ENCODE measurements around the gene ASXL1.
A peak's percentile ranks its signal among the peaks of the same experiment; 100 is the strongest.

The ASXL1 gene

DNA sequence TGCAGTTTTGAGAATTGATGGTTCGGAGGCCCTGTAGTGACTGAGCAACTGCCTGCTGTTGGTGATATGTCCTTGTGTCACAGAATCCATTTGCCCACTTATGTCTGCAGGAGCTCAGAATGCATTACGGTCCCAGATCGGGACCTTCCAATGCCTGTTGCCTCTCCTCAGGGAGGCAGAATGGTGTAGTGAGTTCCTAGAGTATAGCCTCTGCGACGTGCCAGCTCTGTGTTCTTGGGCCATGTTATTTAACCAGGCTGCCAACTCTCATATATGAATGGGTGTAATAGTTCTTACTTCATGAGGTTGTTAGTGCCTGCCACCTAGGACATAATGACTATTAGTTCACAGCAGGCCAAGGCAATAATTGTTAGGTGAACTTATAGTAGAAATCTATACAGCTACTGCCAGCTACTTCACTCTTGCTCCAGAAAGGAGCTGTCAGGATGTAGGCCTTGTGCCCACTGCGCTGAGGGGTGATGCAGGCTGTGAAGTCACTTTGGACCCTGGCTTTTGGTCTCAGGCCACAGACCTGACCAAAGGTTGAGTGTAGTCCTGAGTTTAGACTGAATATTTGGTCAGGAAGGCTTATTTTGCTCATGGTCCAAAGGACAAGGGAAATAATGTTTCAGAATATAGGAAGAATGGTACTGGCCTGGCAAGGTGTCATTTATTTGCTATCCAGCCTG lies 82.1 kb downstream of the ASXL1 start:
- no peak for DNase-seq (ENCODE audit: low read depth, low spot score)

DNA sequence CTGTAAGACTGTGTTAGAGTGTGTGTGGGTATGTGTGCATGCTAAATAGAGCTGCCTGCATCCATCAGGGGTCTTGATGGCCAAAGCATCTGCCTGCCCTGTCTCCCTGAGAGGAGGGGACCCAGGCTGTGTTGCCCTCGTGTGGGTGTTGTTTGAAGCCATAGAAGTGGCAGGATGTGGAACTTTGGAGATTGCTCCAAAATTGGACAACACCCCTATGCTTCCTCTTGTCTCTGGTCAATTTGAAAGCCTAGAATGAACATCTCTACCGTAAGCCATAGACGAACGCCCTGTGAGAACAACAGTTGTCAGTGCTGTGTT lies 82.6 kb downstream of the ASXL1 start:
- no peak for DNase-seq (ENCODE audit: low read depth, low spot score)

DNA sequence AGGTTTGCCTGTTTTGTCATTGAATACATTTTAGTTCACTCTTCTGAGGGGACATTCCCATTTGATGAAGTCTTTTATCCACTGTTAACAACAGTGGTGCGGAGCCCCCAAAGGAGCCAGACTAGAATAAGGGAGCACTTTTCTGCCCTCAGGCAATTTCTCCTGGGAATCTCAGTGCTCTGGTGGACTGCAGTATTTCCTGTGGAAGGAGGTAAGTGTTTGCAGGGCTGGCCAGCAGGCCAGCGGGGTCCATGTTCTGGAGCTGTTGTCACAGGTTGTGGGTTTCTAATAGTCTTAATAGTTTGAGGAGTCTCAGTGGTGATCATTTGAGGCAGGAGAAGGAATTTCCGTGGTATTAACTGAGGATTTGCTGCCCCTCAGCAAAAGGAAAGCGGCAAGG lies 83.5 kb downstream of the ASXL1 start:
- DNase-seq (ENCODE audit: low read depth, low spot score), result peak; percentile 16

DNA sequence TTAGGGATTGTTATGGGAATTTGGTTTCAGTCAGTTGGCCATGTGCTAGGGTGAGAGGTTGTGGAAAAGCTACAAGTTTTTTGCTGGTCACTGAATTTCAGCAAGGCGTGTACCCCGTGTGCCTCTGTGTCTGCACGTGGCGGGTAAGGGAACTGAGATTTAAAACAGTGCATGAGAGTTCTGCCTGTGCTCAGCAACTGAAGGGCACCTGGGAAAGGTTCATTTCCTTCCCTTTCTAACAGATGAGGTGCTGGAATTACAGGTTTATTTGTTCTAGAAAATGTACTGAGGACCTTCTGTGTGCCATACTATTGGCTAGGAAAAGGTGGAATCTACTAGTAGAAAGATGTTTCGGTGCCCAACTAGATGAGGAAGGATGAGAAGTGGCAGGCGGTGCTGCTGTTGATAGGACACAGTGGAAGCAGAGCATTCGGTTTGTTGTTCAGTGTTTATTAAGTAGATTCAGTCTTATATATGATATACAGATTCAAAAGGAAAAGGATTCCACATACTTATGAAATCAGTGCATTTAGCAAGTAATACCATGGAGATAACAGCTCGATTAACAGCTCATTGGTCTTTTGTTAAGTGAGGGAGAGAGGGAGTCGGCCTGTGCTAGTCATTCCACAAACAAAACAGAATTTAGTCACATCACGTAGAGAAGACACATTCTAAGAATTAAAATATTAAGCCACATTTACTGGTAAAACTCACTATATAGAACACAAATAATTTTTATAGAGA lies 84.7 kb downstream of the ASXL1 start:
- no peak for DNase-seq (ENCODE audit: low read depth, low spot score)

DNA sequence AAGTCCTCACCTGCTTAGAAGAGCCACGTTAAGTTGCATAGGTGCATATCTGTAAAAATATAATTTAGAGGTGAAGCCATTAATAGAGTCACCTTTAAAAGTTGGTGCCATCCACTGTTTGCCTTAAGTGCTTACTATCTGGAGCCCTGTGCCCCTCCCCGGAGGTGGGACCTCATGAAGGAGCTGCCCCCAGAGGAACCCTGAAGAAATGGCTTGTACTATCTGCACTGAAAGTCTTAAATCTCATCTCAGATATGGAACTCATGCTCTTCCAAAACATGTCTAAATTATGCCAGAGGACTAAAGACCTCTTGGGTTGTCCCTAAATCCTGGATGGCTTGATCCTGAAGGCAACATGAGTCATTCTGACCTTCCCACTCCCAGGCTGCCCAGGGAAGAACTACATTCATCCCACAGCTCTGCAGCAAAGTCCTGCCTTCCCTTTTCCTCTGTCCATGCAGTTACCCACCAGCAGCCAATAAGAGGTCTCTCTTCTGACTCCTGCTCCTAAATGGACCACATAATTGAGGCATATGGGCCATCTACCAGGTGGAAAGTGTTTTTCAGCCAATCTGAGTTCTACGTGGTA lies 85.3 kb downstream of the ASXL1 start:
- DNase-seq (ENCODE audit: low read depth, low spot score), result no peak

DNA sequence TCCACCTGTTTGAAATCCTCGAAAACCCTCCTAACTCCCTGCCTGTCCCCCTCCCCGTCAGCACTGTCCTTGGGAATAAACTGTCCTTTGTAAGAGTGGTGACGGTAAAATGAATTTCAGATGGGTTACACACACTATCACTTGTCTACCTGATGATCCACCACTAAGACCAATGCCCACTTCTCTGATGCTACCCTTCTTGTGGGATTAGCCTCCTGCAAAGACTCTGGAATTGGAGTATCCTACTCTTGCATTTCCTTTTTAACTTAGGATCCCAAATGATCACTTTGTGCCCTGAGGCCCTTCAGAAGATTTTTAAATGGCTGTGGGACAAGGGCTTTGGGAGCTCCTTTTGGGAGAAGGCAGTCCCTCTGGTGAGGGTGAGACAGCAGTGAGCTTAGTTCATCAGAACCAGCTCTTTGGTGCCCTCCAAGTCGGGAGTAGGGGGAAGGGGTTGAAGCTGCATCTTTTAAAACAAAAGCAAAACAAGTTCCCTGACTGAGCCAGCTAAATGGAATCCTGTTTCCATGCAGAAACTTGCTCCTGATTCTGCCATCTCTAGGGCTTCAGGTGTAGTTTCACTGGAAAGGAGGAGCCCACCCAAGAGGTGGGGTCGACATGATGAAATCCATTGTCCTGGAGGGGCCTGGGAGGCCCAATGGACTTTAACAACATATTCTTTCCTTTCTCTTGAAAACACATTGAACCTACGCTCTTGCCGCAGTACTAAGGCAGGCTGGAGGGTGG lies 86.5 kb downstream of the ASXL1 start:
- no peak for DNase-seq (ENCODE audit: low read depth, low spot score)

DNA sequence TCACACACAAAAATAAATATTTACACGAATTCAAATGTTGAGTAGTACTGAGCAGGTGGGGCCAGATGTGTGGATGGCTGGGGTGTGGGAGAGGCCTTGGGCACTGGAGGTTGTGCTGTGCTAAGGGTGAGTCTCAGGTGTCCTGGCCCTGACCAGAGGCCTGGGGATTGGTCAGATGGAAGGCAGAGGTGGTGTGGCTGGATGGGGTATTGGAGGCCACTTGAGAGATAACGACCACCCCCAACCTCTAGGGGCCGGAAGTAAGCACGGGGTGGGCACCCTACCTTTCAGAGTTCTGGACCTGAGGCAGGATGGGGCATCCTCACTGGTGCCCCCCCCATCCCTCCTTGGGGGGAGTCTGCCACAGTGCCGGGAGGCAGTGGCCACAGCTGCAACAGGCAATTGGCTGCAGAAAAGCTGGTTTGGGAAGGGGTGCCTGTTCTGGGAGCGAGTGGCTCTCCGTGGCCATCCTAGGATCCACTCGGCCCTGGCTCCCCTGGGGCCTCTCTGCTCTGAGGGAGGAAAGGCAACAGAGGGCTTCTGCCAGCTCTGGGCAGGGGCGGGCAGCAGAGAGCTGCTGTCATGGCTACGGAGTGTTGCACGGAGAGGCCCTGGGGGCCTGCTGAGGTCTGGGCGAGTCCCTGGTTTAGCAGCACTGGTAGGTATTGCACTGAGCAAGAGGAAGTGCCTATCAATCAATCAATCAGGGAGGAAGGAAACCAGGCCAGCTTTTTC lies 87.6 kb downstream of the ASXL1 start:
- DNase-seq (ENCODE audit: low read depth, low spot score), result peak; percentile 84

DNA sequence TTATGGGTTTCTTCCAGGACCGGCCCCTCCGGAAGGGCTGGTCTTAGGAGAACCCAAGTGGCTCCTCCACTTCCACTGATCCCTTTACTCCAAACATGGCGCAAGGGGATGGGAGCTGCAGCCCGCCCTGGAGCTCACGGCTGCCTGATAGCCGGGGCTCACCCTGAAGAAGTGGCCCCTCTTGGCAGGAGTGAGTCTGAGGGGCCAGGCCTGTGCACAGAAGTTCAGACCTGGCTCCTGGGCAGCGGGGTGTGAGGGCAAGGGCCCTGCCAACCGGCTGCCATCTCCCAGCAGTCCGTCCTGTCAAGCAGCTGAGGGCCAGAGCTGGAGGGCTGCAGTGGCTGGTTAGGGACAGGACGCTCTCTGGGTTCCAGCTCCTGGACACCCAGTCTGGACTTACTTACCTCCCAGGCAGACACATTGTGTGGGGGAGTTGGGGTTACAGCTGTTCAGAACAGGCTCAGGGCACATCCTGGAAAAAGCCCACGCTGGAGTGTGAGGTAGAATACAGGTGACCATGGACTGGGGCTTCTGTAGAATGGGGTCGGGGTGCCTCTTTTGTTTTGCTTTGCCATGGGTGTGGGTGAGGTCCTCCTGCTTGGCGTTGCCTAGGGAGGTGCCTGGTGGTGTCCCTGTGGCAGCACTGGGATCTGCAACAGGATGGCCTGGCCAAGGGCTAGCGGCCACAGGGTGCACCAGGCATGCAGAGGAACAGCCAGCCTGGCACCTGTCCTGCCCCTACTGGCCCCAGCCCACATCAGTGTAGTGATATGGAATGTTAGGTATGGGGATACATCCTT lies 88.4 kb downstream of the ASXL1 start:
- DNase-seq (ENCODE audit: low read depth, low spot score), result no peak

DNA sequence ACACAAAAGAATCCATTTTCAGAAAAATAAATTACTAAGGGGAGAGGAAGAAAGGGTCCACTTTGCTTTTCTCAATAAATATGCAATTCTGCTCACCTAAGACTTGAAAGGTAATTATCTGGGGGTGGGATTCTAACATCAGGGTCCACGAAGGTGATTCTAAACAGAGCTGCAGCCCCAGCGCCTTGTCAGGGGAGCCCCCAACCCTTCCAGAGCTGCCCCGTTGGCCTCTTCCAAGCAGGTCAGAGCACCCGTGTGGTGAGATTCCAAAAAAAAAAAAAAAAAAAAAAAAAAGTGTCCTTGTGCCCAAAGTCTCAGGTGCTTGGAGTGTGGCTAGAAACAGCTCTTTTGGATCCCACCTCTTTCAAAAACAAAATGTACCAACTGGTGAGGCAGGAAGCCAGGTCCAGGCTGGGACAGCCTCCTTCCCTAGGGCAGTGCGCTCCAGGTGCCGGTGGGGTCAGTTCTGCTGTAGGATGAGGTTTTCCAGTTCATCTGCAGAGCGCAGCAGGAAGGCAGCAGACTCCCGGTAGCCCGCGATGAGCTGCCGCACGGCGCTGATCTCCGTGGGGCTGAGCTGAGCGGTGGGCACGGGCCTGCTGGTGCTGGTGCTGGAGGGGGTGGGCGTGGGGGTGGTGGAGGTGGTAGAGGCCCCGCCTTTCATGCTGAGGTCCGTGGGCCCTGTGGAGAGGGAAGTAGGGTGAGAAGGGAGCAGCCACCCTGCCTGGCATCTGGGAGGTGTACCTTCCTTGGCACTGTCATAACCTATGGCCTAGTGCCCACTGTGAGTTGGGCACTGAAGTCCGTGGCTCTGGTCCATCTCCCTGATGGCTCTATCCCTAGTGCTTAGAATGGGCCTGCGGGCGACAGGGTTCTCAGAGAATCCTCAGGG lies 89.3 kb downstream of the ASXL1 start:
- DNase-seq (ENCODE audit: low read depth, low spot score), result no peak

DNA sequence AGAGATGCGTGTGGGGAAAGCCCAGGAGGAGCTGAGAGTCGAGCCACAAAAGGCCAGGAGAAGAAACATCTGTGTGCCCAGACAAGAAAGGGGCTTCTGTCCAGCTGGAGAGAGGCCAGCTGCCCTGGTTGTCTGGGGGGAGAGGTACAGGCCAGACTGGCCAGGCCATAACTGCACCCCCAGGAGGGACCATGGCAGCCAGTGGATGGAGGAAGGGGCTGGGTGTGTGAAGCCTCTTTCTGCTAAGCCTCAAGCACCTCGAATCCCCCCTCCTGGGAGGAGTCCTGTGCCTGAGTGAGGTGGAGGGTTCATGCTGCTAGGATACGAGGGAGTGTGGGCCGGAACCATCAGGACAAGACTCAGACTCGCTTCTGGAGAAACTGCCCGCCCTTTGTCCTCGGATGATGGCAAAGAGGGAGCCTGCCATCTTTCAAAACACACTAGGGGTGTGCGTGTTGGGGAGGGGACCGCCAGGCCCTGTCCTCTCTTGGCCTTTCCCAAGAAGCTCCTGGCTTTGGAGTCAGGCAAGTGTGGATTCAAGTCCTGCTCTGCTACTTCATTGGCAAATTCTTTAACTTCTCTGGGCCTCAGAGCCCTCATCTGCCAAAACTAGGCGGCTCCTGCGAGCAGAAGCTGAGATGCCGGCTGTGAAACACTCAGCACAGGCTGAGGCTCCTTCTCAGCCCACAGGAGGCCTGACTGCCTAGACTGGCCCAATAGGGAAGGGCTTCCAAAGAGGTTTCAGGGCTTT lies 90.3 kb downstream of the ASXL1 start:
- DNase-seq (ENCODE audit: low read depth, low spot score), result no peak

DNA sequence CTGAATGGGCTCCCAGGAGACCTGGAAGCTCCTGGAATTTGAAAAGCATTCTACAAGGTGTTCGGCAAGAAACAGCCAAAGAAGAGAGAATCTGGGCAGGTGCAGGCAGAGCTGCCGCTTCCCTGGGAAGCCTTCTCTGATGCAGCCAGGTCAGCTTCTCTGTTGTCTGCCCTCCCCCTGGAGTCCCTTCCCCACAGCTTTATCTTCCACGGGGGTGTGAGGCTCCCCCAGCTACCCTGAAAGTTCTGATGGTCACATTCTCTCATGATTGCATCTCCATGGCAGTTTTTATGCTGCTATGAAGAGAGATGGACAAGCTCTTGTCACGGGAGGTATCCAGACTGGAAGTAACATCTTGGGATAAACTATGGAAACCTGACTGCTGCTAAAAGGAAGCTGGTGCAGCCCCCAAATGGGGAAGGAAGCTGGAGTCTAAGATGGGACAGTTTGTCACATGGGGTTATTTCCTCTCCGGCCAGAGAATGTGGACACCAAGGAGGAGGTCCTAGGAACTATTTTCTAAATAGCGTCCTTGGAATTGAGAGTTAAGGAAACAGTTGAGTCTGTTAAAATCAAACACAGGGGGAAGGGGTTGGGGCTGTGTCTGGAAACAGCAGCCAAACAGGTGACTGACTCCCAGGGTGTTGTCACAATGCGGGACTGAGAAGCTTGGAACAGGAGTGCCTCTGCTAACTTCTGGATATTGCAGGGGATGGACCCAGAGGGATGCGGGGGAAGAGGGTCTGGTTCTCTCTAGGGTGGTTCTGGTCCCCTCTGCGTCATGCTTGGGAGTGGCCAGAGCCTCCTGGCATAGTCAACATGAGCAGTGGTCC lies 91.1 kb downstream of the ASXL1 start:
- DNase-seq (ENCODE audit: low read depth, low spot score), result no peak

DNA sequence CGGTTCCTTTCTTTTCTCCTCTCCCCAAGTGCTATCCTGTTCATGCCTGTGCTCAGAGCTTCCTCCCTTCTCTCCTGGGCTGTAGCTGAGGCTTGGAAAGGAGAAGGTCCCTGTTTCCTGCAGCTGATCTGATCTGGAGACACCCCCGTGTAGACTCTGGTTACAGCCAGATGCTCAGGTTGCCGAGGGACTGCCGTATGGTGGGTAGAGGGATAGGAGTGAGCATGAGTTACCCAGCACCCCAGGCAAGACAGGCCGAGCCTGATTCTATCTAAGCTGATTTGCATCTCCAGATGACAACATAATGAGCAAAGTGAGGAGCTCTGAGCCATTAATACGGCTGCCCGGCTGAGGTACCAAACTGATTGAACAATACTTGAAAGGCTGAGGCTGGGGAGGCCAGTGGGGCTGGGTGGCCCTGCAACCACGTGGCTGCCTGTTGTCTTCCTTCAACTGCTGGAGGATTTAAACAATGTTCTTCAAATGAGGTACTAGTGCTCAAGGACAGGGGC lies 91.8 kb downstream of the ASXL1 start:
- DNase-seq (ENCODE audit: low read depth, low spot score), result no peak

DNA sequence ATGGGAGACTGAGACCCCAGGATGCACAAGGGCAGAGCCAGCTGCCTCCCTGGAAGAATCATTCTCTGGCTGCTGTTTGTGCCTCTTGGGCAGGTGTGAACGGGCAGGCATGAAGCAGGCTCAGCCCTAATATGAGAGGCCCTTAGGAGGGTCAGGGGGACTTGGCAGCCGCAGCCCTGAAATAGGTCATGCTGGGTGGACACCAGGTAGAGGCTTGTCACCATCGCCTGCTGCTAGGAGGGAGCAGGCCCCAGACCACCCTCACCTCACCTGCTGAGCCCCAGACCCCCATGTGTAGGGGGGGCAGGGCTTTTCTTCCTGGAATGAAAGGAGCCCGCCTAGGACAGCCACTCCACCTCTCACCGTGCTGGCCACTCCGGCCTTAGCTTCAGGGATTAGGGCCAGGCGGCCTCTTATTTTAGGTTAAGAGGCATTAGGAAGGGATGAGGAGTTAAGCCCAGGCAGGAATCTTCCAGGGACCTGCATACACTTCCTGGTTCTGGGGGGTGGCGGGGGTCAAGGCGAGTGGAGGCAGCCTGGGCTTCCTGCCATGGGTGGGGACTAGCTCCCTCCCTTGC lies 92.4 kb downstream of the ASXL1 start:
- no peak for DNase-seq (ENCODE audit: low read depth, low spot score)

DNA sequence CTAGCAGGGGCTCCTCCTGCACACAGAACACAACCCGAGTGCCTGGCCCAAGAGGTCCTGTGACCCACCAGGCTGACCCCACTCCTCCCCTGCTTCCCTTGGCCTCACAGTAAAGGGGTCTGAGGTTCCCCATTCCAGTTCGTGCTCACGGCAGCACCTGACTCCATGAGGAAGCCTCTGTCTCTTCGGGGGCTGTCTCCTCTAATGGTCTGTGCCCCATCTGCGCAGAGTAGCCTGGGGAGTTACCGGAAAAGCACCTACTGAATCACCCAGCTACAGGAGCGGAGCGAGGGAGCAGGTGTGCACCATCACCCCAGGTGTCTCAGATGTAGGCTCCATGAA lies 93.2 kb downstream of the ASXL1 start:
- no peak for DNase-seq (ENCODE audit: low read depth, low spot score)

DNA sequence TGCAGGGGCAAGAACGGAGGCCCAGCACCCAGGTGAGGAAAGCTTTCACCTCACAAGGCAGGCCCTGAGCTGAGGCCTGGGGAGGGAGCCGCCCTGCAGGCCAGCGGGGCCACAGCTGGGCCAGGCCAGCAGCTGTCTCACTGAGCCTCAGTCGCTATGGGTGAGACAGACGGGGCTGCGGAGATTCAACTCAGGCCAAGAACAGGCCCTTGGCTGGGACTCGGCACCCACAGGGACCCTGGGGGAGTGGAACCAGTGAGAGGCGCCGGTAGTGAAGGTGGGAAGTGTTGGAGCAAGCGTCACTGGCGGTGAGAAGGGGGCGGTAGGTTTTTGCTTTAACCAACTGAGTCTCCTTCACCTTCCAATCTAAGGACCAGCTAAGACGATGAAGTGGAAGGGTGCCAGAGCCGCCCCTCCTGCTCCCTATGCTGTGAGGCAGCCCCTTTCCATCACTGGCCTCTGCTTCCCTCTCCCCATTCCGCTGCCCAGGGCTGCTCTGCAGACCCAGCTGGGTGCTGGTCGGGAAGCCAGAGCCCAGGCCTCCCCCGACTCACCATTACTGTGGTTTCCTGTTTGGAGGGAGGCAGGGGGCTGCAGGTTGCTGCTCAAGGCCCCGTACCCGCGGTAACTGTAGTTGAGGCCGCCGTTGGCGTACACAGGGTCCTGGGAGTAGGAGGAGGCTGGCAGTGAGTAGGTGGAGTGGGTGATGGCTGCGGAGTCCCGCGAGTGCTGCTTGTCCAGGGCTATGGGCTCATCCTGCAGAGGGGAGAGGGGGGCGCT lies 93.7 kb downstream of the ASXL1 start:
- DNase-seq (ENCODE audit: low read depth, low spot score), result no peak

DNA sequence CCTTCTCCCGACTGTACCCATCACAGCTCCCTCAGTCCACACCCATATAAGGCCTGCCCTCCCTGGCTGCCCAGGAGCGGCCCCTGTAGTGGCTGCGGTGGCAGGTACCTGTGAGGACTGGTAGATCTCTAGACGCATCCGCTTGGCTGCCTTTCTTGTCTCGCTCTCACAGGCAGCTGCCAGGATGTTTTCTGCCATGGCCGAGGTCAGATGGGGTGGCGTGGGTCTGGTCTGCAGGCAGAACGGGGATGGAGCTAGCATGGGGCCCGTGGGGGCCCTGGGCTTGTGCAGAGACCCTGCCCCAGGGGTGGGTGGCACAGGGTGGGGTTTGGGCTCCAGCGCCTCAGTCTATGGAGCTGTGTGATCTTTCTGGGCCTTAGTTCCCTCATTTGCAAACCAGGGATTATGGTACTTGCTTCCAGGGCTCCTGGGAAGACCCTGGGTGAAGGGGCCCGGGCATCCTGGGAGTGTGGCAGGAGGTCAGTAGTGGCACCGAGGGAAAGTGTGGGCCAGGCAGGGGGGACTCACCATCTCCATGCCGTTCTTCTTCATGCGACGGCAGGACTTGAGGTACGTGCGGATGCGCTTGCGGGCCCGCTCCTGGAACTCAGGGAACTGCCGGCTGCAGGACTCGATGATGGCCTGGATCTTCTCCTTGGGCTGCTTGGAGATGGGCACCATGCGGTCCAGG lies 94.8 kb downstream of the ASXL1 start:
- DNase-seq (ENCODE audit: low read depth, low spot score), result no peak

All from ELF-1 (cell line).